BJ (cell line): ENCODE data around the gene HOXC10. TPM values are rescaled to one million over a fixed set of nuclear protein-coding genes. Genes with fewer than 3 reads are reported as not detected.

Source experiments
- CTCF ChIA-PET: fragments of 350-600 bp; formaldehyde crosslinking; extraction: SDS; loops from one replicate; lab custom pipeline; 2021; ENCODE audit warnings: antibody characterized with exemption, inconsistent platforms; lab: Yijun Ruan, JAX
- POLR2A ChIA-PET: fragments of 300-600 bp; sonication (Branson Sonifier 250); formaldehyde crosslinking; extraction: SDS; loops from one replicate; lab custom pipeline; 2021; ENCODE audit warnings: antibody characterized with exemption; lab: Charles Lee
- DNase-seq: peaks from one replicate; pipeline ENCODE4 v3.0.0-alpha.2; 2011; ENCODE audit warnings: low read depth
- H3K27me3 ChIP-seq: 2 replicates; pipeline ENCODE4 v1.6.0; 2011; ENCODE audit warnings: low read length; ENCODE audit not compliant: control insufficient read depth, insufficient read depth
- H3K36me3 ChIP-seq: 2 replicates; pipeline ENCODE4 v1.5.1; 2011; ENCODE audit warnings: low read length; ENCODE audit not compliant: control insufficient read depth, insufficient read depth
- H3K4me3 ChIP-seq: 2 replicates; pipeline ENCODE4 v1.5.1; 2011; ENCODE audit warnings: low read depth, mild to moderate bottlenecking, control low read depth, low read length
- polyA plus RNA-seq: library from polyadenylated mRNA; depleted of rRNA; stranded (reverse); fragments of >200 nt; gene quantifications from 2 replicates; pipeline ENCODE4 v1.2.3, GENCODE V29; 2011
- TF ChIP-seq, protein P1 (sequence below): IDR thresholded peaks from 2 replicates; pipeline ENCODE4 v1.5.1; 2011; ENCODE audit warnings: low read depth, mild to moderate bottlenecking, control low read depth, inconsistent platforms, low read length, moderate library complexity; ENCODE audit not compliant: insufficient read depth

HOXC10 gene
- polyA plus RNA-seq, 1 experiment = 13.9 TPM

- CTCF ChIA-PET = interaction anchor here (0.7 to 2.0 kb wide), 8 partner anchors 8 to 285 kb away, joined by 3 to 8 read pairs (median 3); no protein-coding TSS in a partner anchor
- Histone ChIP-seq H3K4me3 (peak overlapping the region; percentile 46), H3K27me3 (no peaks in the 10 kb centered on the region)
Observed at GRCh38 chr12:53980802-53981496, 4.0 kb upstream of the HOXC10 start.

DNA sequence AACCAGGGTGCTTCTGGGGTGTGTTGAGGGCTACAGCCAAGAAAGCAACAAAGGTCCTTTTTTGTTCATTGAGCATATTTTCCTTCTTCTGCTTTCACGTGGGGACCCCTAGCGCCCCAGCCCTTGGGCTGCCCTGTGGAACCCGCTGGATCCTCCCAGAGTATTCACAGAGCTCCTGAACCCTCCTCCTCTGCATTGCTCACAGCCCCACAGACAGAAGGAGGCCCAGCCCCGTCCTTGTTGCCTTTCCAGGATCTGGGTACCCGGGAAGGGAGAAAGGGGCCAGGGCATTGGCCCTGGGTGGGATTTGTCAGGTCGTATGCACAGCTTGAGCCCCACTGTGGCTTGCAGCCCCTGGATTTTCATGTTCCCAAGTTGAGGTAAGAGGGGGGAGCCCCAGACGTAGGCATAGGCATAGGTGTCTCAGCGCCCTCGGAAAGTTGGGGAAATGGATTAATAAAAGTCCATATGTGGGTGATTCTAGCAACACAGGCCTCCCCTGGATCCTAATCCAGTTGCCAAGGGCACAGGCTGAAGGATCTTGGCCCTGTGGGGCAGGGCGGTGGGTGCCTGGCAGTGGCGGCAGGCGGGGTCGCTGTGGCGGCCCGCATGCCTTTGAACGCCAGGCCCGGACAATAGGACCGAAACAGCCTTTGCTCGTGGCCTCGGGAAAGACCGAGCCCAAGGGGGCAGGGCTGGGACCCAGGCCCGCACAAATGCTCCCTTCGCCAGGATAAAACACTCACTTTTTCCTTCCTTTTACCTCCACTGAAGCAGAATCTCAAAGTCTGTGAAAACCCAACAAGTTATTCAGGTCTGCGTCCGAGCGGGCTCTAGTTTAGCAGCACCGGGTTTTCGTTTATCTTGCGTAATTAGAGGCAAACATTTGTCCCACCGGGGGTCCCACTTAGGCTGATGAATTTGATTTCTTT, 3.0 kb upstream of the HOXC10 start:
- ChIA-PET POLR2A (interaction anchor here (0.6 kb wide), 1 partner anchor 17 kb away, joined by 4 read pairs; no protein-coding TSS in a partner anchor), CTCF (interaction anchor here (0.7 to 2.0 kb wide), 4 partner anchors 194 to 219 kb away, joined by 3 to 8 read pairs (median 4); no protein-coding TSS in a partner anchor)
- no peak for DNase-seq
- no peaks in the 10 kb centered on the region for H3K27me3 ChIP-seq
- no peaks in the 10 kb centered on the region for H3K36me3 ChIP-seq
- TF ChIP-seq, protein P1, sequence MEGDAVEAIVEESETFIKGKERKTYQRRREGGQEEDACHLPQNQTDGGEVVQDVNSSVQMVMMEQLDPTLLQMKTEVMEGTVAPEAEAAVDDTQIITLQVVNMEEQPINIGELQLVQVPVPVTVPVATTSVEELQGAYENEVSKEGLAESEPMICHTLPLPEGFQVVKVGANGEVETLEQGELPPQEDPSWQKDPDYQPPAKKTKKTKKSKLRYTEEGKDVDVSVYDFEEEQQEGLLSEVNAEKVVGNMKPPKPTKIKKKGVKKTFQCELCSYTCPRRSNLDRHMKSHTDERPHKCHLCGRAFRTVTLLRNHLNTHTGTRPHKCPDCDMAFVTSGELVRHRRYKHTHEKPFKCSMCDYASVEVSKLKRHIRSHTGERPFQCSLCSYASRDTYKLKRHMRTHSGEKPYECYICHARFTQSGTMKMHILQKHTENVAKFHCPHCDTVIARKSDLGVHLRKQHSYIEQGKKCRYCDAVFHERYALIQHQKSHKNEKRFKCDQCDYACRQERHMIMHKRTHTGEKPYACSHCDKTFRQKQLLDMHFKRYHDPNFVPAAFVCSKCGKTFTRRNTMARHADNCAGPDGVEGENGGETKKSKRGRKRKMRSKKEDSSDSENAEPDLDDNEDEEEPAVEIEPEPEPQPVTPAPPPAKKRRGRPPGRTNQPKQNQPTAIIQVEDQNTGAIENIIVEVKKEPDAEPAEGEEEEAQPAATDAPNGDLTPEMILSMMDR = no peak
- peak overlapping the region; percentile 46 for H3K4me3 ChIP-seq

More at GRCh38 chr12:53980802-53981496, 4.0 kb upstream of the HOXC10 start:
- POLR2A ChIA-PET = no interaction called here
- DNase-seq = no peak
- no peaks in the 10 kb centered on the region for H3K36me3 ChIP-seq
- TF ChIP-seq, protein P1 = no peak

DNA sequence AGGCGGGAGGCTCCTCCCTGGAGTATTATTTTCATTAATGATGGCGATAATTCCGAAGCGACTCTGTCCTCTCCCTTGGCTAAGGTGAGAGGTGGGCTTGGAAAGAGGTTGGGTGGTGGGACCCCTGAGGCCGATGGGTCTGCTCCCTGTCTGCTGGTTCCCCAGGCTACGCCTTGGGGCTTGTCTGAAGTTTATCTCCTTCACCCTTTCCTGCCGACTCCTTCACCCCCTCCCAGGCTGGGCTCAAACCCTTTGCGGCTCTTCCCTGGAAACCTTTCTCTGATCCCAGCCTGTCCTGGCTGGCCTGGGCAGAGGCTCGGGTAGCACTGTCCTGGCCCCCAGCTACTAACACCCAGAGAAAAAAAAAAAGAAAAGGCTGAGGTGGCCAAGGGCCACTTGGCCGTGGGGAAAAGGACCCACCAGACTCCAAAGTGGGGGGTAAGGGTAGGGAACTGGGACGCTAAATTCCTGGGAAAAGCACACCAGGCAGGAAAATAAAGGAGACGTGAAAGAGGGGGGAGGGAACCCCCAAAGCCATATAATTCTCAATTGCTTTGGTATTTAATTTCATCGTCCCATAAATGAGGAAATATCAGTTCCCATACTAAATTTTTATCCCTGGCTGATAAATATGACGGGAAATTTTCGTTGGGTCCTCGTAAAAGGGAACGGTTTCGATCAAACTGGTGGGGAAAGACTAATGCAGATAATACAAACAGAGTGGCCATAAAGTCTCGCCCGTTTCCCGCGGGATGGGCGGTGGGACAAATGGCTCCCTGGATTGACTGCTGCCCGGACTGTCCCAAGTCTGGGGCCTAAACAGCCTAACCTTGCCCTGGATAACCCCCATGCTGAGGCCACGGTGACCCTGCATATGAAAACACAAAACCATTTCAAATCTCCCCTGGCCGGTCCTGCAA, 2.0 kb upstream of the HOXC10 start:
- ChIA-PET CTCF (interaction anchor here (1.4 kb wide), 1 partner anchor 209 kb away, joined by 4 read pairs; no protein-coding TSS in a partner anchor), POLR2A (interaction anchor here (0.6 kb wide), 1 partner anchor 18 kb away, joined by 4 read pairs; no protein-coding TSS in a partner anchor)
- H3K4me3 ChIP-seq = peak overlapping the region; percentile 46
- TF ChIP-seq, protein P1 = no peak
- H3K36me3 ChIP-seq = no peaks in the 10 kb centered on the region
- DNase-seq = no peak
- H3K27me3 ChIP-seq = no peaks in the 10 kb centered on the region

GRCh38 chr12:53983568-53983949, 1.4 kb upstream of the HOXC10 start:
- H3K36me3 ChIP-seq = no peaks in the 10 kb centered on the region
- H3K27me3 ChIP-seq = peaks cover 2% of the 10 kb centered on the region; the same call in 1 of the 2 replicates
- peak overlapping the region; percentile 46 for H3K4me3 ChIP-seq
- POLR2A ChIA-PET = no interaction called here
- no peak for DNase-seq
- TF ChIP-seq, protein P1 = no peak
- CTCF ChIA-PET = interaction anchor here (0.8 to 5.8 kb wide), 7 partner anchors 16 to 224 kb away, joined by 3 to 90 read pairs (median 10); partner anchors contain the start of genes HOXC12, HOXC5, HOXC8 and HOXC9
